NCI-H526 treated with DMSO at 0.1 percent for 48 hours (cell line): ENCODE results near the gene NFKBIE.
A peak's percentile ranks its signal among the peaks of the same experiment; 100 is the strongest.
"Not testable (repeated sequence)": the region's sequence is repeated elsewhere in the genome, so short reads cannot be mapped to it uniquely, and the experiment has no call there.

Experiments used
- DNase-seq: peaks from one replicate; lab custom pipeline; 2025; lab: John Stamatoyannopoulos, UW

The NFKBIE gene

DNA sequence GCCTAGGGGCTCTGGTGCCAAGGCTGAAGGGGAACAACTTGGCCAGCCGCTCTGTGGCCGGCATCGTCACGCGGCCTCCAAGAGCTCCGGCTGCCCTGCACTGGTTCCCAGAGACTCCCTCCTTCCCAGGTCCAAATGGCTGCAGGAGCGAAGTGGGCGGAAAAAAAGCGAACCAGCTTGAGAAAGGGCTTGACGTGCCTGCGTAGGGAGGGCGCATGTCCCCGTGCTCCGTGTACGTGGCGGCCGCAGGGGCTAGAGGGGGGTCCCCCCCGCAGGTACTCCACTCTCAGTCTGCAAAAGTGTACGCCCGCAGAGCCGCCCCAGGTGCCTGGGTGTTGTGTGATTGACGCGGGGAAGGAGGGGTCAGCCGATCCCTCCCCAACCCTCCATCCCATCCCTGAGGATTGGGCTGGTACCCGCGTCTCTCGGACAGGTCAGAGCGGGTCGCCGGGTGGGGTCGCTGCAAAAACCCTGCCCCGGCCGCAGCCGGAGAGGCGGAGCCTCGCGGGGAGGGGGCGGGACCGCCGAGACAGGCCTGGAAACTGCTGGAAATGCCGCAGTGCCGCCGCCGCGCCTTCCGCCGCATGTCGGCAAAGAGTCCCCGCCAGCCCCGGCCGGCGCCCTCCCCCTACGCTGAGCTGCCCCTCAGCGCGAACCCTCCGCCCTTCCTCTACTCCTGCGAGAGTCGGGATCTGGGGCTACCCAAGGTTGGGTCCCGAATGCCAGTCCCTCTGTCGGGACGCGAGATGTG, 19.3 kb downstream of the NFKBIE start:
- DNase-seq, result peak; percentile 76

DNA sequence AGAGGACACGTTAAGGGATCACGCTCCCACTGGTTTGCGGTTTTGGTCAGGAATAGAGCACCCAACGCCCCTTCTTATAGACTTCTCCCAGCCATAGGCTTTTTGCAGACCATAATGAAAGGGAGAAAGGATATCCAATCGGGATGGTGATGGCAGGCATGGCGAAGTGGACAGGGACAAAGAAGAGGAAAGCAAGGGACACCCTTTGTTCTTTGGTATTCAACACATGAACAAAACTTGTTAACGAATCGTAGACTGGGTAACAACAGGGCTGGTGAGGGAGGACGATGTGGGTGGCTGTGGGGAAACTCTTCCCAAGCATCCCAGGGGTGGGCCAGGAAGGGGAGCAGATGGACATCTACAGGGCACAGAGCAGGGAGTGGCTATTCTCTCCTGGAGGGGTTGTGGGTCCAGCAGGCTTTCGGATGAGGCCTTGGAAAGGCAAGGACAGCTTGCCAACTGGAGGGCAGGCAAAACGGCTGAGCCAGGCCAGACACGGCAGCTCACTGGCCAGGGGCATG, 19.9 kb downstream of the NFKBIE start:
- no peak for DNase-seq

DNA sequence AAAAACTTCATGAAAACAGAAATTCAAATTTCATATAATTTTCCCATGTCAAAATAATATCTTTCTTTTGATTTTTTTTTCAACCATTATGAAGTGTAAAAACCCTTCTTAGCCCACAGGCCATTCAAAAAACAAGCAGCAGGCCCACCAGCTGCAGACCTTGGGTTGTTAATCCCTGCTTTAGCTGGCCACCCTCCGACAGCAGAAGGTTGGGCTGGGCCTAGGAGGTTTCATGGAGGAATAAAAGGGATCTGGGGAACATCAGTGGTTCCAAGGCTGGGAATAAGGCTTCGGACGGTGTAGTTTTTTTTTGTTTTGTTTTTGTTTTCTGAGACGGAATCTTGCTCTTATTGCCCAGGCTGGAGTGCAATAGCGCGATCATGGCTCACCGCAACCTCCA, 22.0 kb downstream of the NFKBIE start:
- DNase-seq, result no peak

DNA sequence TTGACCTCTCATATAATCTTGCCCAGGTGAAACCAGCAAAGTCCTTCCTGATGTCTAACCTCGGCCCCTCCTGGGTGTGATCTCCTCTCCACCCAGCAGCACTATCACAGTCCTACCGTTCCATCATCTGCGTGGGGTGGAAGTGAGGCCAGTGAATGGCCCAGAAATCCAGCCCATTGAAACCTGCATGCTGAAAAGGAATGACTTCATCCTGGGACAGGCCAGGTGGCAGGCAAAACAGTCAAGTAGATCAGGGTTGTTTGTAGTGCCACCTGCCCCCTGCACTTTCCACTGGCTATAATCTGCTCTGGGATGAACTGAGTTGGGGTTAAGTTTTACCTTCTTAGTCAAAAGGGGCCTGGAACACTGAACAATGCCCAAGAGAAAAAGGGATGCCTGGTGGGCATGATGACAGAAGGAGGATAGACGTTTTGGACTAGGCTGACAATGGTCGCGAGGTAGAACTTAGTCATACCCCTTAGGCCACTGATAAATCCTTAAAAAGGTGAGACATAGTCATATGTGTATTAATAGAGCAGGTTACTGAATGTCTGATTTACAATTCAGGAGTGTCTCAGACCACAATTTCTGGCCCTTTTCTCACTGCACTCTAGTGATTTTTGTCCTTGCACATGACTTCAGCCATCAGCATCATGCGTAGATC, 26.5 kb downstream of the NFKBIE start:
- no peak for DNase-seq

DNA sequence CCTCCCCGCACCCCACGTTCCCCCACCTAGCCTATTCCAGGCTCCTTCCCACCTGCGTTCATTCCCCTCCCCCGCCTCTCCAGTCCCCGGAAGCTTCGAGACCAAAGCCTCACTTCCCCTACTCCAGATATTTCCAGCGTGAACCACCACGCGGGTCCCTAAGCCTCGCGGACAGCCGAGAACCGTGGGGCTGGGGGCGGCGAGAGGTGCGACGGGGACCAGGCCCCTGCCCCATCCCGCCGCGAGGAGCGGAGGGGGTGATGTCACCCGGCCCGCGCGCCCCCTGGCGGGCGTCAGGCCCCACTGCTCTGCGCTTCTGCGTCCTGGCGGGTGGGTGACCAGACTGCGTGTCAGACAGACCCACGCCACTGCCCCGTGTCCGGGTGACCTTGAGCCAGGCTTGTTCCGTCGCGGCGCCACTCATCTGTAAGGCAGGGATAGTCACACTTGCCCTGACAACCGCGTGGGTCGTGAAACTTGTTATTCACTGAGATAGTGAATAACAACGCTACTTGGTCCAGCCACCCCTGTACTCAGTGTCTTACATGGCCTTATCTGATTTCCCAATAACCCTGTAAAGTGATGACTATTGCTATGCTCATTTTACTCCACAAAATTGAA, 27.4 kb downstream of the NFKBIE start:
- DNase-seq, result peak; percentile 67

DNA sequence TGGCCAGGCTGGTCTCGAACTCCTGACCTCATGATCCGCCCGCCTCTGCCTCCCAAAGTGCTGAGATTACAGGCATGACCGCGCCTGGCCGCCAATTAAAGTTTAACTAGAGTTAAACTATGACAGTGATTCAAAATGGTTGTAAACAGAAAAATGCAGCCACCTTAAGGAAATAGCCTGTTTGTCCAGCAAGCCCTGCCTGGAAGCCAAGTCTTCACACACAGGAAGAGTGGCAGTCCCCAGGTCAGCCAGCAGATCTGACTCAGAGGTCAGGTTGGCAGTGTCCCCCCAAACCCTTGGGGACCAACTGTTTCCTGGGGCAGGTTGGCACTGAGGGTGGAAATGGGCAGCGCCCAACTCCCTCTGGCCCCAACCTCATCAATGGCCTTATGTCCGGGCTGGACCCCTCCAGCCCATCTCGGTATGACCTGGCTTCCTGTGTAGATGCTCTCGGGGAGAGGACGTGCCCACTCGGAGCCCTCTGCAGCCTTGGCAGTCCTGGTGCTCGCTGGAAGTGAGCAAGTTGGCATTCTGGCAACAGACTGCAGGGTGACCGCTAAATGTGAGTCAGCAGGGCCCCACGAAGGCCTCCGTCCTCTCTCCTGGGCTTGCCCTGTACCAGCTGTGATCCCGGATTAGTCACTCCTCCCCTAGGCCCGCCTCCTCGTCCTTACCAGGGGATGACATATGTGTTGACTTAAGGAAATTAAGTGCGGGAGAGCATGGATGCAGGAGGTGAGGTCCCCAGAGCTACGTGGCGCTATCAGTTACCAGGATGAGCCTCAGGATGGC, 28.1 kb downstream of the NFKBIE start:
- DNase-seq, result peak; percentile 95

DNA sequence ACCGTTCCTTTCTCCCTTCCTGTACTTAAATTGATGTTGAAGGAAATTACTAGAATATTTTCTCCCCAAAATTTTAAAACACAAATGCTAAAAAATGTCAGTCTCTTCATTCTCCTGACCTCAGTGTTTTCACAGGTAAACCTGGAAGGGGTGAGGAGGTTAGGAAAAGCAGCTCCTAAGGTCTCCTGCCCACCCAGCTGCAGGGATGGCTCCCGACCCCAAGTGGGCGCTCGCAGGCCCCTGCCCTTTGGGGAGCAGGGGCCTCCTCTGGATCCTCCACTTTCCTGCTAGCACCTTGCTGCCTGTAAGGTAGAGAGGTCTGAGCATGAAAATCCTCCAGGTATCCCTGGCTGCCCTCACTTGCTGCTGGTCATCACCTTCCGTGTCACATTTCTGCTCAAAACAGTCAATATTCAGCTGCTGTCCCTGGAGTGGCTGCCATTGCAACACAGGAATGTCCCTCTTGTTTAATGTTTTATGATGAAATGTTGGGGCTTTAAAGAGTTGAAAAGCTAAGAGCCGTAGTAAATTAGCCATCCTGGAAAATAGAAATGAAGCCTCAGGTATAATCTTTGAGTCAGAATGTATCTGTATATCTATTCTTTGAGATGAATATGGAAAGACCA, 29.3 kb downstream of the NFKBIE start:
- DNase-seq, result no peak

DNA sequence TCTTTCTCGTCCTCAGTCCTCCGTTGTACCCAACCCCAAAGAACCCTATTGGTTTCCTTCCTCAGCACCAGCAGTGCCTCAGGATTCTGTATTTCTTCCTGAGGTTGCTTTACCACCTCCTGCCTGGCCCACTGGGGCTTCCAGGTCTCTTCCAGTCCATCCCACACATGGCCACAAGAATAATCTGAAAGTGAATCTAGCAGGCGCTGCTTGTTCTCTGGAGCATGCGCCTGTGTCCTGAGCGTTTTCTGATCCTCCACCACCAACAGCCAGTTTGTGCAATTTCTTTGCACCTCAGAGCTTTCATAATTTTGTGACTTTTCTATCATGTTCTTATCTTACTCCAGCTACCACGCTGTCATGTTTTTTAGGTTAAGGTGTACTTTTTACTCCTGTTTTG, 30.1 kb downstream of the NFKBIE start:
- DNase-seq, result no peak

DNA sequence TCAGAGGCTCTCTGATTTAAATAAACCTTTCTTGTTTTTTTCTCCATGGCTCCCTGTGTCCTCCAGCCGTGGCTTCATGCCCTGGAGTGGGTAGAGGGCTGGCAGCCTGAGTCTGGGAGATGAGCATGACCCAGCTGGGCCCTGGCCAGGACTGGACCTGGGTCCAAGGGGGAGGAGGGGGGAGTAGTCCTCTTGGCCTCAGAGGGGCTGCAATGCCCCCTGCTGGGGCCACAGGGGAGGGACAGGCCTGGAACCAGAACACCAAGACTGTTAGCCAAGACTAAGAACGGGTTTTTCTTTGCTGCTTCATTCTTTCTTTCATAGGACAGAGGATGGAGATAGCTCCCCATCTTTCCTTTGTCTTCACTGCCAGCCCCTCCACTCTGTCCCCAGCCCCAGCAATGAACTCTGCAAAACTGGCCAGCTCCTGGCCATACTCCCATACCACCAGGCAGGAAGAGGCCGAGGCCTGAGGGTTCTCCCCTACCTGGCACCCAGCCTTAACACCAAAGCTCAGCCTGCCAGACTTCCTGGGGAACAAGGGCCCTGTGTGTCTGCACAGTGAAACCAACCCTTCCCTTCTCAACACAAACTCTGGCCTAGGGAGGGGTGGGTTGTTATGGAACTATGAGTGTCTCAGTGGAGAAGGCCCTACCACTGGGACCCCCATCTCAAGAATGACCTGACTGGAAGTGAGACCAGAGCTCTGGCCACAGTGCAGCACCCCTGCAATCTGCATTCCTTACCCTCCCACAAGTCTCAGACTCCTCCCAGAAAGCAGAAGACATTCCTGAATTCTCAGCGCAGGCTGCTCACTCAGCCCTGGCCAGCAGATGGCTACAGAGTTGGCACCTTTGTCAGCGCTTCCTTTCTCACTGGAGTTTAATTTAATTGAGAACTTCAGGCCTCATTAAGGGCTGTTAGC, 31.0 kb downstream of the NFKBIE start:
- DNase-seq, result no peak

DNA sequence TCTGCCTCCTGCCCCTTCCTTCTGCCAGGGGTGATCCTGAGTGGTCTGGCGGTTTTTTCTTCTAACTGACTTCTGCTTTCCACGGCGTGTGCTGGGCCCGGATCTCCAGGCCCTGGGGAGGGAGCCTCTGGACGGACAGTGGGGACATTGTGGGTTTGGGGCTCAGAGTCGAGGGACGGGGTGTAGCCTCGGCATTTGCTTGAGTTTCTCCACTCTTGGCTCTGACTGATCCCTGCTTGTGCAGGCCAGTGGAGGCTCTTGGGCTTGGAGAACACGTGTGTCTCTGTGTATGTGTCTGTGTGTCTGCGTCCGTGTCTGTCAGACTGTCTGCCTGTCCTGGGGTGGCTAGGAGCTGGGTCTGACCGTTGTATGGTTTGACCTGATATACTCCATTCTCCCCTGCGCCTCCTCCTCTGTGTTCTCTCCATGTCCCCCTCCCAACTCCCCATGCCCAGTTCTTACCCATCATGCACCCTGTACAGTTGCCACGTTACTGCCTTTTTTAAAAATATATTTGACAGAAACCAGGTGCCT, 31.7 kb downstream of the NFKBIE start:
- no peak for DNase-seq

DNA sequence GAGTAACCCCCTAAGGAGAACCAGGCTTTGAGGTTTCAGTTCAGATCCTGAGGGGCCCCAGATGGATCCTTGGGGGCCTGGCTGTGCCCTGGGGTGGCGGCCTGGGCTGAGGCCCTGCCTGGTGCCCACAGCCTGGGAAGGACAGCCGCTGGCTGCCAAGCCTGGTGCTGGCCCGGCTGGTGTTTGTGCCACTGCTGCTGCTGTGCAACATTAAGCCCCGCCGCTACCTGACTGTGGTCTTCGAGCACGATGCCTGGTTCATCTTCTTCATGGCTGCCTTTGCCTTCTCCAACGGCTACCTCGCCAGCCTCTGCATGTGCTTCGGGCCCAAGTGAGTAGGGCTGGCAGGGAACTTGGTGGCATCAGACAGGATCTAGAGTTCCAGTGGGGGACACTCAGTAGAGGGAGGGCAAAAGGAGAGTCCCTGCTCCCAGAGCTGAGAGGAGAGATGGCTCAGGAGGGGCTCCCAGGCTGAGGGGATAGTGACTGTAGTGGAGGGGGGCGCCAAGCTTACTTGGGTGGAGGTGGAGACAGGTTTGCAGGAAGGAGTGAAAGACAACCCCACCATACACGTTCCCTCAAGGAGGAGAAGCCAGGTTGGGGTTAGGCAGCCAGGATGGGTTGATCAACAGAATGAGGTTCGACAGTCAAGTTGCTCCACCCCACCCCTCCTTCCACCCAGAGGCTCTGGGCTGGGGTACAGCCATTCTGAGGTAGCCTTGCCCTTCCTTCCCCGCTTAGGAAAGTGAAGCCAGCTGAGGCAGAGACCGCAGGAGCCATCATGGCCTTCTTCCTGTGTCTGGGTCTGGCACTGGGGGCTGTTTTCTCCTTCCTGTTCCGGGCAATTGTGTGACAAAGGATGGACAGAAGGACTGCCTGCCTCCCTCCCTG, 32.4 kb downstream of the NFKBIE start:
- DNase-seq, result no peak

DNA sequence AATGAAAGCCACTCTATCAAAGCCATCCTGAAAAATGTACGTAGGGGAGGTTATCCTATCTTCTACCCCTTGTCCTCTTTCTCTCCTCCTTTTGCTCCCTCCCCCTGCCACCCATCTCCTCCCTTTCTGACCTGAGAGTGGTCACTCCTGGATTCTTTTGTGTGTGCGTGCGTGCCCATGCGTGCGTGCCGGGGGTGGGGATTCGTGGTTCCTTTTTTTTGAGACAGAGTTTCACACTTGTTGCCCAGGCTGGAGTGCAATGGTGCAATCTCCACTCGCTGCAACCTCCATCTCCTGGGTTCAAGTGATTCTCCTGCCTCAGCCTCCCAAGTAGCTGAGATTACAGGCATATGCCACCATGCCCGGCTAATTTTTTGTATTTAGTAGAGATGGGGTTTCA, 33.9 kb downstream of the NFKBIE start:
- not testable (repeated sequence) for DNase-seq

DNA sequence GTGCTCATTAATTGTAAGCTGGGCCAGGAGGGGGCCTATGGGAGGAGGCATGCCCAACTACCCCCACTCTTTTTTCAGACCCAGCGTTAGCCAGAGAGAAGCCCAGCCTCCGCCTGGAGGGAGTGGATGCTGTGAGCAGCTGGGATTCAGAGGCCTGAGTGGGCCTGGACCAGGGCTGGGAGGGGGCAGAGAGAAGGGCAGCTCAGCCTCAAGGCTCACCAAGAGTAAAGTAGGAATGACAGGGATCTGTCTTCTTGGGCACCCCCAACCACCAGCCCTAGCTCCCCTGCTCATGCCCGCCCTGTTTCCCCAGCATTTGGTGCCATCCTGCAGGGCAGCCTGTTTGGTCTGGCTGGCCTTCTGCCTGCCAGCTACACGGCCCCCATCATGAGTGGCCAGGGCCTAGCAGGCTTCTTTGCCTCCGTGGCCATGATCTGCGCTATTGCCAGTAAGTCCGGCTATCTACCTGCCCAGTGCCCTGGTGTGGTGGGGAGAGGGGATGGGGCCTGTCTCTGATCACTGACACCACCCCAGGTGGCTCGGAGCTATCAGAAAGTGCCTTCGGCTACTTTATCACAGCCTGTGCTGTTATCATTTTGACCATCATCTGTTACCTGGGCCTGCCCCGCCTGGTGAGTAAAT, 35.2 kb downstream of the NFKBIE start:
- no peak for DNase-seq

DNA sequence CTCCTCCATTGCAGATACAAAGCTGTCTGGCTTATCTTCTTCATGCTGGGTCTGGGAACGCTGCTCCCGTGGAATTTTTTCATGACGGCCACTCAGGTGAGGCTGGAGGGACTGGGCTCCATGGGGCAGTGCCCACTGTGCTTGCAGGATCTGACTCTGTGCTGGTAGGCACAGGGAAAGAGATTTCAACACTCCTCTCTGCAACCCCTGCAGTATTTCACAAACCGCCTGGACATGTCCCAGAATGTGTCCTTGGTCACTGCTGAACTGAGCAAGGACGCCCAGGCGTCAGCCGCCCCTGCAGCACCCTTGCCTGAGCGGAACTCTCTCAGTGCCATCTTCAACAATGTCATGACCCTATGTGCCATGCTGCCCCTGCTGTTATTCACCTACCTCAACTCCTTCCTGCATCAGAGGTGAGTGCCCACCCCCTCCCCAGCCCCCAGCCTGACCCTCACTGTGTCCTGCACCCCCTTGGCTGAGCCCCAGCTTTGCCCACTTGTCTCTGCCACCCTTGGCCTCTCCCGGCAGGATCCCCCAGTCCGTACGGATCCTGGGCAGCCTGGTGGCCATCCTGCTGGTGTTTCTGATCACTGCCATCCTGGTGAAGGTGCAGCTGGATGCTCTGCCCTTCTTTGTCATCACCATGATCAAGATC, 35.8 kb downstream of the NFKBIE start:
- no peak for DNase-seq

DNA sequence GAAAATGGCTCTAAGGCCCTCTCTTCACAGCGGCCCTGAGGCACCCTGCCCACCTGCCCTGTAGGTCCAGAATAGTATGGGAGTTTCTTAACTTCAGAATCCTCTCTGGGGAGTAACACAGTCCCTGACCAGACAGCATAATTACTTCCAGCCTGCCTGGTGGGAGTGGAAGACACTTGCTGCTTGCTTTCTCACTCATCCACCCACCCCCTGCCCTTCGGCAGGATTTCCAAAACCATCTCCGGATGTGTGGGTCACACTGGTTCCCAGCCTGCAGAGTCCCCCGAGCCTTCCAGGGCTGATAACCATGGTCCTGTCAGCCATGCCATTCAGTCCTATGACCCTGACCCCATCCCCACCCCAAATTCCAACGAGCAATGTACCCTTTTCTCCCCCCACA, 36.5 kb downstream of the NFKBIE start:
- DNase-seq, result no peak

DNA sequence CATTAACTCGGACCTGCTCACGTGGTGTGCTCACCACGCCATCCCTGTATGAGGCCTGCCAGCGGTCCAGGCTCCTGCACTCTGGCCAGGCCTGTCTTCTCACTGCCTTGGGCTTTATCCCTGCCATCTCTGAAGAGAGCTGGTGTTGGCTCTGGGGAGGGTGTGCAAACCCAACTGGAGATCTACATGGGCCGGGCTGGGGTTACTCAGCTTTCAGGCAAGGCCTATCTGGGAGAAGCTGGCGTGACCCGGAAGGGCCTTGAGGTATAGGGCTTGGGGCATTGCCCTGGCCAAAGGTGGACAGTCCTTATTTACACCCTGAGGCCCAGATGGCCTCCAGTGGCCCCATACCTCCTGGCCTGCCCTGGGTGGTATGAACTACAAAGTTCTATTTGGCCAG, 36.9 kb downstream of the NFKBIE start:
- DNase-seq, result no peak

DNA sequence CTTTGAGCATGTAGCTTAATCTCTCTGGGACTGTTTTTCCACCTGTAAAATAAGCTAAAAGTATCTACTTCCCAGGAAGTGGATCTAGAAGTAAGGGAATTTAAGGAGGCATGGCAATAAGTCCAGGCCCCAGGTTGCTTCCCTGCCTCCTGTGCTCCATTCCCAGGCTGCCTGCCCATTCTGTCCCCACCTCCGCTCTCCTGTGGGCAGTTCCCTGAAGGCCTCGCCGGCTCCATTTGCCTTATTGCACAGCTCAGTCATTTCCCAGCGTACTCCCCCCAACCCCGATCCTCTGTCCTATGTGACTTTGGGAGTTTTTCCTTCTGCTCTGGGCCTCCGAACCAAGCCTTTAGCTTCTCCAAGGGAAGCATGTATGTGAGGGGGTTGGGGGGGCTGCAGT, 37.3 kb downstream of the NFKBIE start:
- DNase-seq, result no peak

DNA sequence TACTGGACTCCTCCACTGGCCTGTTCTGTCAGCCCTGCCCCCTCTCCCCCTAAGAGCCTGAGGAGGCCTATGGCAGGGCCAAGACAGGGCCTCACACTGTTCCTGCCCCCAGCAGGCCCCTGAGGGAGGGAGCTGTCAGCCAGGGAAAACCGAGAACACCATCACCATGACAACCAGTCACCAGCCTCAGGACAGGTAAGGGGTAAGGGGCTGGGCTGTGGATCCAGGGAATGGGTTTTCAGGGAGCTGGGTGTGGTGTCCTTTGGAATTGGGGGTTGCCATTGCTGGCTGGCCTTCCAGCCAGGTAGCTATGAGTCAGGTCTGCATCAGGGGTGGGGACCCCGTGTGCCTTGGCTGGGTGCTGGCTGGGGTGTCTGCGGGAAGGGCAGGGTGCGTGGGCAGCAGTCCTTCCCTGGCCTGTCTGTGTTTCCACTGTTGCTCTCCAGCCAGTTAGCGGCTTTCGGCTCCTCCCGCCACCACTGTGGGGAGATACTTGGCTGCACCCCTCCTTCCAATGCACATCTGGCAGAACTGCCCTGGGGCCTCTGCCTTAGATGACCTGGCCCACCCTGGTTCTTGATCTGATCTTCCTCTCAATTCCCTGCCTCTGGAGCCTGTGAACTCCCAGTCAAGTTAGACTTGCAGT, 38.1 kb downstream of the NFKBIE start:
- no peak for DNase-seq
